Esophagus mucosa (tissue), 1 donor: Measurements from ENCODE around the gene GSTO2. TPM values are rescaled to one million over a fixed set of nuclear protein-coding genes. Genes with fewer than 3 reads are reported as not detected.

ENCODE experiments used
- ATAC-seq: fragments of 200-7000 bp; cut with Tn5 transposase; one replicate; pipeline ENCODE4 v1.9.1; 2020
- total RNA-seq: library from RNA; stranded (reverse); gene quantifications from one replicate; pipeline ENCODE4 v1.2.4, GENCODE V29; 2023
- donor health status: DM: yes; HTN: yes; CAD: no.

The GSTO2 gene
- total RNA-seq, 1 donor from 2014 or later, result 25.1 TPM

GRCh38 chr10:104308439-104308903, 39.5 kb downstream of the GSTO2 start:
- ATAC-seq, result no peak

GRCh38 chr10:104309980-104310978, 41.3 kb downstream of the GSTO2 start:
- ATAC-seq, result peak; percentile 1

GRCh38 chr10:104311184-104311720, 42.3 kb downstream of the GSTO2 start:
- ATAC-seq, result no peak

- no peak for ATAC-seq
Observed at GRCh38 chr10:104314591-104315485, 45.9 kb downstream of the GSTO2 start.

GRCh38 chr10:104315486-104315921, 46.5 kb downstream of the GSTO2 start:
- ATAC-seq, result no peak

- ATAC-seq, result no peak
Observed at GRCh38 chr10:104316321-104317099, 47.5 kb downstream of the GSTO2 start.

GRCh38 chr10:104317269-104317710, 48.3 kb downstream of the GSTO2 start:
- no peak for ATAC-seq

GRCh38 chr10:104317726-104318299, 48.8 kb downstream of the GSTO2 start:
- ATAC-seq, result peak; percentile 43

GRCh38 chr10:104318326-104318725, 49.3 kb downstream of the GSTO2 start:
- peak; percentile 14 for ATAC-seq

- ATAC-seq, result peak; percentile 82
Observed at GRCh38 chr10:104318810-104319741, 50.1 kb downstream of the GSTO2 start.

GRCh38 chr10:104321226-104321625, 52.2 kb downstream of the GSTO2 start:
- no peak for ATAC-seq

GRCh38 chr10:104321725-104322415, 52.9 kb downstream of the GSTO2 start:
- ATAC-seq, result peak; percentile 37

- ATAC-seq, result peak; percentile 74
Observed at GRCh38 chr10:104322416-104322782, 53.4 kb downstream of the GSTO2 start.

- ATAC-seq, result no peak
Observed at GRCh38 chr10:104323085-104323484, 54.1 kb downstream of the GSTO2 start.

- no peak for ATAC-seq
Observed at GRCh38 chr10:104323760-104324201, 54.8 kb downstream of the GSTO2 start.

GRCh38 chr10:104324221-104324686, 55.3 kb downstream of the GSTO2 start:
- ATAC-seq, result no peak

- ATAC-seq, result no peak
Observed at GRCh38 chr10:104324931-104325330, 55.9 kb downstream of the GSTO2 start.

- no peak for ATAC-seq
Observed at GRCh38 chr10:104325436-104326435, 56.8 kb downstream of the GSTO2 start.
